Upper lobe of left lung (tissue), 4 donors: ENCODE measurements around the gene DCST2.

Experiments
- EP300 ChIP-seq, 4 donors: sonication (generic); formaldehyde crosslinking; IDR thresholded peaks; one replicate each; pipeline ENCODE4 v1.5.1; 2017; ENCODE audit warnings: antibody characterized with exemption in 4 of 4, control low read depth in 2 of 4
- POLR2A ChIP-seq, 4 donors: fragments of 450-650 bp; IDR thresholded peaks; one replicate each; pipeline ENCODE4 v1.5.1; 2016 to 2017; ENCODE audit warnings: antibody characterized with exemption in 4 of 4, mild to moderate bottlenecking in 2 of 4
- POLR2AphosphoS5 ChIP-seq, 2 donors: sonication (generic); formaldehyde crosslinking; IDR thresholded peaks; one replicate each; pipeline ENCODE4 v1.5.1; 2017; ENCODE audit warnings: antibody characterized with exemption in 2 of 2
- TF ChIP-seq, protein P1 (sequence below), 6 experiments: fragments of 450-650 bp in 4 of 6; fragments of 200-600 bp in 2 of 6; sonication (generic) in 2 of 6; IDR thresholded peaks; one replicate each; pipeline ENCODE4 v1.5.1; 2016 to 2019; ENCODE audit warnings: antibody characterized with exemption in 6 of 6

DNA sequence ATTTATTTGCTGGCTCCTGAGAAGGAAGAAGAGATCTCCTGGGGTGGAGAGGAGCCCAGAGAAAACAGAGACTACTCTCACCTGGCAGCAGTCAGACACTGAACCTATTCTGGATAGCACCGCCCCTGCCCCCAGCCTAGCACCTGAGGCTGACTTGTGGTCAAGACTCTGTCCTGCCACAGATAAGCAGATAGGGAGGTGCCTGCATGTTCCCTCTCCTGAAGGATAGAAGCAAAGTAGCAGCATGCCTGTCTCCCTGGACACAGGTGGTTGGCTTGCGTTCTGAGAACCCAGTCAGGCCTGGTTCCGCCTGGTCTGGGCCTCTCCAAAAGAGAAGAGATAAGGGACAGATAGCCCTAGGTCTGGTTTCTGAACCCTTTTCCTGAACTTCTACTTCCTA is 43.8 kb upstream of the DCST2 start:
- TF ChIP-seq POLR2A (IDR thresholded peaks at IDR 0.05) (no peak), POLR2AphosphoS5 (IDR thresholded peaks at IDR 0.05) (no peak), EP300 (IDR thresholded peaks at IDR 0.05) (no peak)
- TF ChIP-seq, protein P1, sequence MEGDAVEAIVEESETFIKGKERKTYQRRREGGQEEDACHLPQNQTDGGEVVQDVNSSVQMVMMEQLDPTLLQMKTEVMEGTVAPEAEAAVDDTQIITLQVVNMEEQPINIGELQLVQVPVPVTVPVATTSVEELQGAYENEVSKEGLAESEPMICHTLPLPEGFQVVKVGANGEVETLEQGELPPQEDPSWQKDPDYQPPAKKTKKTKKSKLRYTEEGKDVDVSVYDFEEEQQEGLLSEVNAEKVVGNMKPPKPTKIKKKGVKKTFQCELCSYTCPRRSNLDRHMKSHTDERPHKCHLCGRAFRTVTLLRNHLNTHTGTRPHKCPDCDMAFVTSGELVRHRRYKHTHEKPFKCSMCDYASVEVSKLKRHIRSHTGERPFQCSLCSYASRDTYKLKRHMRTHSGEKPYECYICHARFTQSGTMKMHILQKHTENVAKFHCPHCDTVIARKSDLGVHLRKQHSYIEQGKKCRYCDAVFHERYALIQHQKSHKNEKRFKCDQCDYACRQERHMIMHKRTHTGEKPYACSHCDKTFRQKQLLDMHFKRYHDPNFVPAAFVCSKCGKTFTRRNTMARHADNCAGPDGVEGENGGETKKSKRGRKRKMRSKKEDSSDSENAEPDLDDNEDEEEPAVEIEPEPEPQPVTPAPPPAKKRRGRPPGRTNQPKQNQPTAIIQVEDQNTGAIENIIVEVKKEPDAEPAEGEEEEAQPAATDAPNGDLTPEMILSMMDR (IDR thresholded peaks at IDR 0.05): no peak
